CD4-positive, alpha-beta T cell (primary cell): ENCODE results near the gene CCDC107. TPM values are rescaled to one million over a fixed set of nuclear protein-coding genes. Genes with fewer than 3 reads are reported as not detected.

Experiments
- ATAC-seq: fragments of 200-7000 bp; cut with Tn5 transposase; one replicate; pipeline ENCODE4 v1.10.0; 2022; ENCODE audit warnings: mild to moderate bottlenecking; ENCODE audit not compliant: poor library complexity
- CTCF ChIA-PET: fragments of 350-600 bp; sonication (Branson Sonifier 250); formaldehyde crosslinking; loops from one replicate; lab custom pipeline; 2021; ENCODE audit warnings: antibody characterized with exemption, inconsistent platforms; lab: Charles Lee
- POLR2A ChIA-PET: fragments of 350-600 bp; sonication (Branson Sonifier 250); formaldehyde crosslinking; loops from one replicate; lab custom pipeline; 2021; ENCODE audit warnings: antibody characterized with exemption, inconsistent platforms; lab: Charles Lee
- DNase-seq, 14 experiments: peaks; one replicate each; pipeline ENCODE4 v3.0.0-alpha.2; 2013 to 2020; ENCODE audit warnings: mixed read lengths in 2 of 14
- H3K27ac ChIP-seq, 2 donors: one replicate each; pipeline versions ENCODE4 v1.5.1 to v1.7.0; 2013; ENCODE audit warnings: low read length in 2 of 2, low read depth in 1 of 2, mild to moderate bottlenecking in 1 of 2
- H3K27me3 ChIP-seq, 2 experiments: 1 replicate in 1 of 2; 2 replicates in 1 of 2; pipeline versions ENCODE4 v1.6.1 to v1.7.0; 2013; ENCODE audit warnings: low read length in 2 of 2, control low read depth in 1 of 2, mild to moderate bottlenecking in 1 of 2, moderate library complexity in 1 of 2; ENCODE audit not compliant: insufficient read depth in 2 of 2, control insufficient read depth in 1 of 2
- H3K36me3 ChIP-seq: one replicate; pipeline ENCODE4 v1.6.1; 2013; ENCODE audit warnings: low read length, control low read depth; ENCODE audit not compliant: insufficient read depth
- H3K4me1 ChIP-seq: one replicate; pipeline ENCODE4 v1.6.1; 2013; ENCODE audit warnings: low read length, control low read depth; ENCODE audit not compliant: insufficient read depth
- H3K4me3 ChIP-seq: one replicate; pipeline ENCODE4 v1.5.1; 2013; ENCODE audit warnings: mild to moderate bottlenecking, low read length, moderate library complexity
- H3K9me3 ChIP-seq, 2 experiments: 1 replicate in 1 of 2; 2 replicates in 1 of 2; pipeline versions ENCODE4 v1.6.1 to v1.7.0; 2013; ENCODE audit warnings: low read length in 2 of 2, mild to moderate bottlenecking in 2 of 2, control low read depth in 1 of 2, moderate library complexity in 1 of 2; ENCODE audit not compliant: control insufficient read depth in 1 of 2, insufficient read depth in 1 of 2
- H3K27ac Mint-ChIP-seq: one replicate; pipeline ENCODE4 v1.8.0; 2020; ENCODE audit warnings: mixed read lengths
- H3K27me3 Mint-ChIP-seq: one replicate; pipeline ENCODE4 v1.8.0; 2021; ENCODE audit warnings: mixed read lengths
- H3K36me3 Mint-ChIP-seq: one replicate; pipeline ENCODE4 v1.8.0; 2021; ENCODE audit warnings: low read depth, mixed read lengths
- H3K4me1 Mint-ChIP-seq: one replicate; pipeline ENCODE4 v1.8.0; 2021; ENCODE audit warnings: low read depth, mixed read lengths
- H3K4me3 Mint-ChIP-seq: one replicate; pipeline ENCODE4 v1.8.0; 2020; ENCODE audit warnings: mild to moderate bottlenecking, mixed read lengths
- H3K9me3 Mint-ChIP-seq: one replicate; pipeline ENCODE4 v1.8.0; 2020; ENCODE audit warnings: mixed read lengths
- CTCF ChIP-seq: fragments of 200-600 bp; IDR thresholded peaks from one replicate; pipeline ENCODE4 v1.8.0; 2022; ENCODE audit warnings: antibody characterized with exemption, mild to moderate bottlenecking
- intact Hi-C, 2 experiments: fragments of 100-400 bp; cut with DNase I in 1 of 2; cut with micrococcal nuclease in 1 of 2; formaldehyde crosslinking; loops; one replicate each; pipeline versions ENCODE4 v1.15.1 to v1.9.0; 2023 to 2025; cut with DNase I, micrococcal nuclease
- microRNA-seq: library from miRNA; unstranded; fragments of <30 nt; microRNA quantifications from one replicate; pipeline ENCODE4 v1.2.0, GENCODE V29; 2021; ENCODE audit warnings: borderline microRNAs expressed, borderline replicate concordance
- total RNA-seq, 174 experiments: library from RNA in 2 of 174; stranded (reverse) in 2 of 174; gene quantifications; one replicate each; pipeline ENCODE4 v1.2.3 and lab custom pipeline; 2021 to 2026

CCDC107 gene
- total RNA-seq, 2 experiments from 2014 or later = 10.2 TPM

DNA sequence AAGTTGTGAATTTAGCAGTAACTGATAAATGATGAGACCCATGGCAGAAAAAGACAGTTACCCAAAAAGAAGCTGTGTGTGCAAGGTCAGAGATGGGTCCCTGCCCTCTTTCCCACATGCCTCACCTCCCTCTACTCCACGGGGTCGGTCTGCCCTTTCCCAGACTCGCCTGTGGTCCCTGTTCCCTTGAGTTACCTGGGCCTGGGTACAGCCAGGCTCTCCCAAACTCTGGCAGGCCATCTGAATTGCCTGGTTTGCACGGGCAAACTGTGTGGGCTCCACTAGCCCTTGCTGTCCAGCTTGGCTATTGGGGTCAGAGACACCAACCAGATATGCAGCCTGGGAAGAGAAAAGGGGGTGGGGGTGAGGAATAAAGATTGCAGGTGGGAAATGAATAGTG lies 50.1 kb downstream of the CCDC107 start:
- Mint-ChIP-seq H3K27me3 (no peaks in the 10 kb centered on the region), H3K4me3 (no peak overlapping the region), H3K9me3 (no peaks in the 10 kb centered on the region), H3K27ac (no peak overlapping the region), H3K36me3 (peaks cover 29% of the 10 kb centered on the region), H3K4me1 (no peaks in the 10 kb centered on the region)
- ChIA-PET POLR2A (no interaction called here), CTCF (no interaction called here)
- ATAC-seq = no peak
- intact Hi-C loops = no loop called here
- Histone ChIP-seq H3K9me3 (no peaks in the 10 kb centered on the region), H3K36me3 (peaks cover 93% of the 10 kb centered on the region), H3K4me1 (no peaks in the 10 kb centered on the region), H3K27ac (peak overlapping the region in 1 of 2 donors; percentile 5), H3K4me3 (no peak overlapping the region), H3K27me3 (no peaks in the 10 kb centered on the region)
- no peak for TF ChIP-seq CTCF
- no peak for DNase-seq

- Histone ChIP-seq H3K4me1 (no peaks in the 10 kb centered on the region), H3K27me3 (no peaks in the 10 kb centered on the region), H3K27ac (no peak overlapping the region), H3K36me3 (peaks cover 92% of the 10 kb centered on the region), H3K4me3 (no peak overlapping the region), H3K9me3 (no peaks in the 10 kb centered on the region)
- Mint-ChIP-seq H3K9me3 (no peaks in the 10 kb centered on the region), H3K27me3 (no peaks in the 10 kb centered on the region), H3K27ac (no peak overlapping the region), H3K4me1 (no peaks in the 10 kb centered on the region), H3K4me3 (no peak overlapping the region), H3K36me3 (peaks cover 57% of the 10 kb centered on the region)
- CTCF ChIA-PET = interaction anchor here (0.6 to 1.6 kb wide), 3 partner anchors 14 to 64 kb away, joined by 3 read pairs; partner anchors contain the start of gene CREB3
- intact Hi-C loops = no loop called here
- DNase-seq (no peak), ATAC-seq (no peak)
- POLR2A ChIA-PET = no interaction called here
- no peak for TF ChIP-seq CTCF
Observed at GRCh38 chr9:35710818-35711500, 52.9 kb downstream of the CCDC107 start.

Small RNA genes lying within 50 kb of the gene (microRNA-seq; reads per million reads assigned to microRNA genes)
- not detected for gene MIR6852

Other genes with a start within 250 kb of the CCDC107 start
- 1 to 10 TPM; 1.6 to 1.8 TPM for gene RUSC2, start 168.2 kb upstream of the CCDC107 start, total RNA-seq
- gene TESK1, start 53.0 kb upstream of the CCDC107 start, total RNA-seq = 10 to 100 TPM; 18.5 to 18.6 TPM
- gene CD72, start 39.9 kb upstream of the CCDC107 start, total RNA-seq = 1 to 10 TPM; 2.3 to 3.6 TPM
- 10 to 100 TPM; 18.4 to 19.2 TPM for gene SIT1, start 7.4 kb upstream of the CCDC107 start, total RNA-seq
- over 10,000 TPM; 14,857 to 24,615 TPM for gene RMRP, start 273 bp upstream of the CCDC107 start, total RNA-seq
- gene ARHGEF39, start 6.9 kb downstream of the CCDC107 start, total RNA-seq = under 1 TPM; 0.08 to 0.17 TPM
- gene CA9, start 15.6 kb downstream of the CCDC107 start, total RNA-seq = not detected
- gene TPM2, start 31.6 kb downstream of the CCDC107 start, total RNA-seq = 10 to 100 TPM; 63.1 to 63.5 TPM
- 100 to 1,000 TPM; 149 to 151 TPM for gene TLN1, start 73.9 kb downstream of the CCDC107 start, total RNA-seq
- gene CREB3, start 74.4 kb downstream of the CCDC107 start, total RNA-seq = 10 to 100 TPM; 13.7 to 15.4 TPM
- 10 to 100 TPM; 17.3 to 18.6 TPM for gene GBA2, start 90.9 kb downstream of the CCDC107 start, total RNA-seq
- 10 to 100 TPM; 12.6 to 13.1 TPM for gene RGP1, start 91.0 kb downstream of the CCDC107 start, total RNA-seq
- not detected for gene MSMP, start 96.0 kb downstream of the CCDC107 start, total RNA-seq
- gene NPR2, start 133.3 kb downstream of the CCDC107 start, total RNA-seq = 1 to 10 TPM; 1.2 to 4.2 TPM
- gene SPAG8, start 154.0 kb downstream of the CCDC107 start, total RNA-seq = 1 to 10 TPM in 1 of 2 experiments, under 1 TPM in 1; 0.81 to 1.3 TPM
- gene HINT2, start 156.8 kb downstream of the CCDC107 start, total RNA-seq = 10 to 100 TPM; 10.9 to 12.6 TPM
- not detected for gene FAM221B, start 170.4 kb downstream of the CCDC107 start, total RNA-seq
- 1 to 10 TPM; 8.9 to 9.6 TPM for gene TMEM8B, start 170.9 kb downstream of the CCDC107 start, total RNA-seq
- not detected for gene OR13J1, start 212.1 kb downstream of the CCDC107 start, total RNA-seq
- not detected for gene HRCT1, start 247.9 kb downstream of the CCDC107 start, total RNA-seq